HuH-7 (cell line): ENCODE measurements around the gene MIF4GD.
"Not testable (repeated sequence)": the region's sequence is repeated elsewhere in the genome, so short reads cannot be mapped to it uniquely, and the experiment has no call there.

Experiments
- DNase-seq: peaks from one replicate; pipeline ENCODE4 v3.0.0; 2011; ENCODE audit warnings: low spot score

Gene MIF4GD

DNA sequence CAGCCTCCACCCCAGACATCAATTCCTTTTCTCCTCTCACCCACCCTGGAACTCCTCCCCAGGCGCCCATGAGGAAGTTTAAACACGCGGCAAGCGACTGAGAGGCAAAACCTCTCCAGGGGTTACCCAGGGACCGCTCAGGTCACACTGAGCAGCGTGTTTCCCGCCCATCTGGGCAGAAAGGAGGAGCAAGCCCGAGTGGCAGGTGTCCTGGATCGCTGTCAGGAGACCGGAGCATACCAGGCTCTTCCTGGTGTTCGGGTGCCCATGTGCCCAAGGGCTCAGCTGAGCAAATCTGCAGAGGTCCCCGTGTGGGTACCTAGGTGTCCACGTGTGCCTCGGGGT, 17.7 kb upstream of the MIF4GD start:
- no peak for DNase-seq

DNA sequence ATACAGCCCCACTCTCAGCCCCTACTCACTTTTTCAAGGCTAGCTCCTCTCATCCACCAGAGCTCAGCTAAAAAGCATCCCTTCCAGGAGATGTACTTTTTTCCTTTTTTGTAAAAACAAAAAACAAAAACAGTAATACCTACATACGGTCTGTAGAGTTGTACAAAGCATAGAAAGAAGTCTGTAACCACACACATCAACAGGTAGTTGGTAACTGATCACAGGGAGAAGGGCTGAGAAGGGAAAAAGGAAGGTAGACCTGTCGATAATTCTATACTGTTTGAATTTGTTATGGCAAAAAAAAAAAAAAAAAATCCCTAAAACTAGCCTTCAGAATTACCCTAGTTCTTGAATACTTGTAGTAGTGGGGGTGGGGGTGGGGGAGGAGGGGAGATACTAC, 17.3 kb upstream of the MIF4GD start:
- no peak for DNase-seq

DNA sequence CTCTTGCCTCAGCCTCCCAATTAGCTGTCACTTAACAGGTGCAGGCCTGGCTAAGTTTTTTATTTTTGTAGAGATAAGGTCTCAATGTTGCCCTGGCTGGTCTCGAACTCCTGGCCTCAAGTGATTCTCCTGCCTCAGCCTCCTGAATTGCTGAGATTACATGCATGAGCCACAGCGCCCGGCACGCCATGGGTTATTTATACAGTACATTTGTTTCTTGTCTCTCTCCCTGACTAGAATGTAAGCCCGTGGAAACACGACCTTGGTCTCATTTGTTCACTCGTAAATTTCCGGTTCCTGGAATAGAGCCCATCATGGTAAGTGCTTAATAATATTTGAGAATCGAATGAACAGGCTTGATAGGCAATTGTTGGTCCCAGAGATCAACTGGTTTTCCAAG, 16.2 kb upstream of the MIF4GD start:
- no peak for DNase-seq

DNA sequence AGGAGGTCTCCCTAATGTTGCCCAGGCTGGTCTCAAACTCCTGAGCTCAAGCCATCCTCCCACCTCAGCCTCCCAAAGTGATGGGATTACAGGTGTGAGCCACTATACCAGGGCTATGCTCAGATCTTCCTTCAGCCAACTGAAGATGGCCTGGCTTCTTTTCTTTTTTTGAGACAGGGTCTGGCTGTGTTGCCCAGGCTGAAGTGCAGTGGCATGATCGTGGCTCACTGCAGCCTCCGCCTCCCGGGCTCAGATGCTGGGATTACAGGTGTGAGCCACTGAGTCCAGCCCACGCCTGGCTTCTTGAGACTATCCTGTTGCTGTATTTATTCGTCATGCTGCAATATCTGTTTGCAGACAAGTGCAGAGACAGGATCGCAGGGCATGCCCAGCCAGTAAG, 14.1 kb upstream of the MIF4GD start:
- no peak for DNase-seq

DNA sequence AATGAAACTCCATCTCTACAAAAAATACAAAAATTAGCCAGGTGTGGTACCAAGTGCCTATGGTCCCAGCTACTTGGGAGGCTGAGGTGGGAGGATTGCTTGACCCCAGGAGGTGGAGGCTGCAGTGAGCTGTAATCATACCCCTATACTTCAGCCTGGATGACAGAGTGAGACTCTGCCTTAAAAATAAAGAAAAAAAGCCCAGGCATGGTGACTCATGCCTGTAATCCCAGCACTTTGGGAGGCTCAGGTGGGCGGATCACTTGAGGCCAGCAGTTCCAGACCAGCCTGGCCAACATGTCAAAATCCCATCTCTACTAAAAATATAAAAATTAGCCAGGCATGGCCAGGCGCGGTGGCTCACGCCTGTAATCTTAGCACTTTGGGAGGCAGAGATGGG, 9.2 kb upstream of the MIF4GD start:
- not testable (repeated sequence) for DNase-seq

DNA sequence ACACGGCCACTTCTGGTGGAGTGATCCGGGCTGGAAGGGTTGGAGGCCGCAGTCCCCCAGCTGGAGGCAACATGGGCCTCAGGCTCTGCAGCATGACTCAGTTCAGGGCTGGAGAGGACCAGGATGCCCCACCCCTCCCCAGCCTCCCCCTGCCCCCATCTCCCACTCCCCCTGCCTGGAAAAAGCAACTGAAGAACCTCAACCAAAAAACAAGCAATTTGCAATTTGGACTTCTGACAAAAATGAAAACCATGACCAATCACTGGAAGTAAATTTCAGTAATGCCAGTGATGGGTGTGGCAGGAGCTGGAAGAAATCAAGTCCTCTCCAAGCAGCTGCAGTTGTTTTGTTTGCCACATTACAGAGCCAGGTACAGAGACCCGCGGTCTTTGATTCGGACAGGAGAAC, 6.6 kb upstream of the MIF4GD start:
- DNase-seq: no peak

DNA sequence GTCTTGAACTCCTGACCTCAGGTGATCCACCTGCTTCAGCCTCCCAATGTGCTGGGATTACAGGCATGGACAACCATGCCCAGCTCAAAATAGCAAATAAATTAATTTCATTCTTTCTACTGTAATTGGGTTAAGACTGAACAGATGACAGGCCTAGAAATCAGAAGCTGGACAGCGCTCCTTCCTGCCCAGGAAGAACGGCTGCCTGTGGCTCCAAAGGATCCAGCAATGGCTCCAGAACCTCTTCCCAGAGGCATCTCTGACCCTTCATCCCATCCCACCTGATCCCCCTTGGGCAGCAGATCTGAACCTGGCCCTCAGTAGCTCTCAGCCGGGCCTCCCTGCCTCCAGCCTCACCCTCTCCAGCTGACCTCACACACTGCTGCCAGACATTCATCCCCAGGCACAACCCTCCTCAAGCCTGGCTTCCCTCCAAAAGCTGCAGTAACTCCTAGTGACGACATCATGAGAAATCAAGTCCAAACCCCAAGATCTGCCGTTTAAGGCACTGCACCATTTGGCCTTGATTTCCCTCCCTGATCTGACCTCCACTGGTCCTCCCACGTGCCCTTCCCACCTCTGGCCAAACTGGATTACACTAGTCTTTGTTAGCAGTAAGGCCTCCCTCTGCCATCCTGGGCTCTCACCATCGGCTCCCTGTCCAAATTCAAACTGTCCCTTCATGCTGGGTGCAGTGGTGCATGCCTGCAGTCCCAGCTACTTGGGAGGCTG, 3.1 kb upstream of the MIF4GD start:
- DNase-seq: no peak

DNA sequence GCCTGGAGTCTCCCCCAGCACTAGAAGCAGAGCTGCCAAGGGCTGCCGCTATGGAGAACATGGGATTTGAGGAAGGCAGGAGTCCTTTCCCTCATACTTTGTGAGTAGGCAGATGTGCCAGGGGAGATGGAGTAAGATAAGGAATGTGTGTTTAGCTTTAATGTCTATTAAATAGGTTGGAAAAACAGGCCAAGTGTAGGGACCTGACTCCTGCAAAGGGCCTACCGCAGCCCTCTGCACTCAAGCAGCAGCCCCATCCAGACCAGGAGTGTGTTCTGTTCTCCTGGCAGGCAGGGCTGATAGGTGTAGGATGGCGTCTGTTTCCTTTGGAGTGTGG, 1.8 kb upstream of the MIF4GD start:
- no peak for DNase-seq

DNA sequence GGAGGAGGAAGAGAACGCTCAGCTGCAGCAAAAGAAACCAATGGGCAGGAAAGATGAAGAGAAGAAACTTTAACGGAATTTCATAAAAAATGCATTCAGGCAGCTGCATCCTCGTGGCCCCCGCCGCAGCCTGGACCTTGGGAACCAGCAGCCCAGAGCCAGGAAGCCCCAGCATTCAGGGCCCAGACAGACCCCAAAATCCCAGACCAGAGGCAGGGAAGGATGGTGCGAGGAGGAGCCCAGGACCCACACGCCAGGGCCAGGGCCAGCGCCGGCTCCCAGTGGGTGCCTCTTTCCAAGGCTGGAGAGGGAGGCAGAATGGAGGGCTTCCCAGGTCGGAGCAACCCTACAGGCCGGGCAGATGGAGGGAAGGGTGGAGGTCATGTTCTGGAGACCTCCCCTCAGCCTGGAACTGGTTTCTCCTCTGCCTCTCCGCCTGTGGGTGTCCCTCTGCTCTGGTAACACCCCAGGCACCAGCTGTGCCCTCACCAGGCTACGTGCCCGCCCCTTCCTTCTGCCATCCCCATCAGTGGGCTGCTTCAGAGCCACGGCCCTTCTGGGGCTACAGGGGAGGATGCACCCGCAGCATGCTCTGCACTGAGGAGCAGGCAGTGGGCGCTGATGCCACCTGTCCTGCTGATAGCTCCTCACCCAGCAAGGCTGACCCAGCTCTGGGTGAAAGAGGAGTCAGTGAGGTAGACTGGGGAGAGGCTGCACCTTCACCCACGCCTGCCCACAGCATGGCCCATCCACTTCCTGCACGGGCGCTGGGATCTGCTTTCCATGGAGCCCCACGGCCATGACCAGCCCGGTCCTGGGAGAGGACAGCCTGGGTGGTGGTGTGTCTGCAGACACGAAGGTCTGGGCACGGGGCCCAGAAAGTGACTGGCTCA, 1.2 kb upstream of the MIF4GD start:
- no peak for DNase-seq

DNA sequence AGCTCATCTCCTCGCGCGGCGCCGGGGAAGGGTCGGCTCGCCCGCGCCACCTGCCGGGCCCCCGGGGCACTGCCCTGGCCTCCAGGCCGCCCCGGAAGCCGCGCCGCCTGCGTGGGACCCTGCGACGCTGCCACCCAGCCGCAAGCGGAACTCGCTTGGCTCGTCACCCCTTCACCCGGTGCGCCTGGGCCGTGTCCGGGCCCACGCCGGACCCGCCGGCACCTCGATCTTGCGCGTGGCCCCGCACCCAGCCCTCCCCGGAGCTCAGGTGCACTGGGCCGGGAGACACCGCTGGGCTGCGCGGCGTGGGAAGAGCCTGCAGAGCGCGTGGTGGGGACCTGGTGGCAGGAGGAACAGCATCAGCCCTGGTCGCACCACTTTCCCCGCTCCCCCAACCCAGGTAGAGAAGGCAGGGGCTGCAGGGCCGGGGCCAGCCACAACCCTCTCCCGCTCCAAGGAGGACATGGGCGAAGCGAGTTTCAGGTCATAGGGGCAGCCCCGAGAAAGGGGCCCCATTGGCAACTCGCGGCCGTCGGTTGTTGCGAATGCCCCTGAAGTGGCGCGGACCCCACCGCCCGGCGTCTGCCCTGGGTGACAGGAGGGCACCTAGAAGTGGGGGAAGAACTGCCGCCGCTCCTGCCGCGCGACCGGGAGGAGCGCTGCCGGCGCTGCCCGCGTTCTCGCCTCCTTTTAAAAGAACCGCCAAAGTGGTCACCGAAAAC, 363 bp upstream of the MIF4GD start:
- peak; percentile 94 for DNase-seq

DNA sequence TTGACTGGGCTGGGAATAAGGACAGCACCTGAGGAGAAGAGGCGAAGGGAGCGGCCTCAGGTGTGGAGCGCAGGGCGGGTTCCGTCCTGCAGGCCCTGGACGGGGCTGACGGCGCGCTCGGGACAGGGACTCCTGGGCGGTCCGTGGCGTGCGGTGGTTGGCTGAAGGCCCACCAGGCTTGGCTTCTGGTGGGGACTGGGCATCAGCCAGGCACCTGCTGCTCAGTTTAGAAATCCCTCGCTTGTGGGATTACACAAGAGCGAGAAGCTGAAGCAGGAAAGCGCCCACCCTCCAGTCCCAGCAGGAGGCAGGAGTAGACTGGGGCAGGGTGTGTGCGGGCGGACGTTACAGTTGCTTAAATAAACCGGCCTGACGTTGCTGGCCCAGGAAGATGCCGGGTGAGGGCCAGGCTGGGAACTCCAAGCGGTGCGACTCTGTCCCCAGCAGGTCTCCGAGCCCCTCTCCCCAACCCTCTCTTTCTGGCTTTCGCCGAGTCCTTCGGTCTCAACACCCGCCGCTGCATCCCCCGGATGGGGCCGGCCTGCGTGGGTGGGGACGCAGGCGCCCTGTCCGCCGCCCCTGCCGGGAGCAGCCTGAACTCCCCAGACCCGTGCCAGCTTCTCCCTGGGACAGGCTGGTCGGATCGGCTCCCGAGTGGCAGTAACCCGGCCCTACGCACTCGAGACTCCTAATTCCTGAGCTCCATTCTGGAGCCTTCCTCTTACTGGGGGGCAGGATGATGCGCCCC, 639 bp downstream of the MIF4GD start:
- DNase-seq: peak; percentile 93

DNA sequence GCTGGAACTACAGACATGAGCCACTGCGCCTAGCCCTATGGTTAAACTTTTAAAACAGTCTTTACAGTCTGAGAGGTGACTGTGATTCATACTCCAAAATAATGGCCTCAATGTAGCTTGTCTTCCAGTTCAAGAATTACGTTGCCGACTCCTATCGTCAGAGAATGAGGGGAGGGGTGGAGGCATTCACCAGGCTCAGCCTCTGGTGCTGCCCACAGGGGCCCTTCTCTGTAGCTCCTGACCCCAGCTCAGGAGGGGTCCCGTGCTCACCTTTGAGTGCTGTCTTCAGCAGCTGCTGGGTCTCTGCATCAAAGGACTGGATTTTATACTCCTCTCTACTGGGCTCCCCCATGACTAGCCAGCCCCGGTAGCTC, 1.2 kb downstream of the MIF4GD start:
- DNase-seq: no peak

DNA sequence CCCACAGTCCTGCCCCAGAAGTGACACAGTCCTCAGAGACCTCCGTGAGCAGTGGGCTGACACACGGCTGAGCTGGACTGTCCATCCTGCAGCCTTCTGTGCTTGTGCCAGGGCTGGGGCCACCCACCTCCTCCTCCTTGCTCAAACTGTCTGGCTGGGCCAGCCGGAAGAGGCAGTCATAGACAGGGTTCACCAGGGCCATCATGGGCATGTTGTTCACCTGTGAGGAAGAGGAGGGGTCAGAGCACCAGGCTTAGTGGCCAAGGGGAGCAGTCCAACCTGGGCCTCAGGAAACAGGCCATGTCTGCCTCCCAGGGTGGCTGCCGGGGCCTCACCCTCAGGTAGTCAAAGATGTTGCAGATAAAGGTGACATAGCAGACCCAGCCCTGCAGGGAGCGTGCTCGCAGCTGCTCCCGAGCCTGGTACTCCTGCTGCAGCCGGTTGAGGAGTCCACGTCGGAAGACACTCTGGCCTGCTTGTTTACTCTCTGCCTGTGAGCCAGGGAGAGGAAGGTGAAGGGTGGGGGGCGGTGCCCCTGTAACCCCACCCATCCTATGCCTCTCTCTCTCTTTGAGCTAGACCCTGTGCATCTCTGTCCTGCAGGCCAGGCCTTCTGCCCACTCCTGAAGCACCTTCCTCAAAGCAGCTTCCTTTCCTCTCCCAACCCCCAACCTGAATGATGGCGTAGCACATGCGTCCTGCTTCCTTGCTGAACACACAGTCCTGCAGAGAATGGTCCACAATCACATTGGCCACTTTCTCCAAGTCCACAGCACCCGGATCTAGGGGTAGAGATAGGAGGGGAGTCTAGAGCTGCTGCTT, 3.4 kb downstream of the MIF4GD start:
- DNase-seq: peak; percentile 90

DNA sequence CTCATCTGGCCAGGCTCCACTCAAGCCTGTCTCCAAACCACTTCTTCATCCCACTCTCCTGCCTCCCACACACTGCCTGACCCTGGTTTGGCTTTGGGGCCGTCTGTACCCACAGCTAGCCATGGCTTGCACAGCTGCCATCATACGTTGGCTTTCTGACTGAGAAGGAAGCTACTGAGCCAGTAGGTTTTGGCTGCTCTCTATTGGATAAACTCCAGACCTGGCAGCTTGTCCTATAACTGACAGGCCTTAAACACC, 3.9 kb downstream of the MIF4GD start:
- DNase-seq: no peak

DNA sequence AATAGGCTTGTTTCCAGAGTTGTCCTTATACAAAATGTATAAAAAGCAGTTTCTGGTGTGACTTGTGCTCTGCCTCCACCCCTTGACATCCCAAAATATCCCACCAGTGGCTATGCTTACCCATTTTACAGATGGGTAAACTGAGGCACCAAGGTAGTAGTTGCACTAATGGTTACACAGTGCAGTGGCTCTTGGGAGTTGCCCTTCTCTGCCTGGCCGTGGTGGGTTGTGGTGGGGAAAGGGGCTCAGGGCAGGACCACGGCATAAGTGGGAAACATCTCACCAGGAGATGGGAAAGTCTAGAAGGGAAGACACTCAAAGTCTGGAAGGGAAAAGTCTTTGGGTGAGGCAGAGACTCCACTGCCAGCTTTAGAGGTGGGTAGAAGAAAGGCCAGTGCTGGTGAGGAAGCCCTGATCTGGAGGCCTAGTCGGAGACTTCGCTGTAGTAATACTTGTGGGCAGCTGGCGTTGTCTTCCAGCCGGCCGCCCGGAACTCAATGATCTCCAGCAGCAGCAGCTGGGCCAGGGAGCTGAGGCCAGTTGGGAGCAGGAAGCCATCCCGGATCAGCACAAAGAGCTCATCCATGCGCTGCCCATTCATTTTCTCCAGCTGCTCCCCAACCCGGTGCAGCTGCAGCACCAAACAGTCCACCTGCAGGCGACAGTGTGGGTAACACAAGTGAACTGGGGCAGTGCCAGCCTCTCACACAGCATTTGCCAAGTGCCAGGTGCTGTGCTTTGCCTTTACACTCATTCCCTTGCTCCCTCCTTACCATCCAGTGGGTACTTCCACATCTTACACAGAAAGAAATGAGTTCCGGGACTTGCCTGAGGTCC, 4.5 kb downstream of the MIF4GD start:
- no peak for DNase-seq

DNA sequence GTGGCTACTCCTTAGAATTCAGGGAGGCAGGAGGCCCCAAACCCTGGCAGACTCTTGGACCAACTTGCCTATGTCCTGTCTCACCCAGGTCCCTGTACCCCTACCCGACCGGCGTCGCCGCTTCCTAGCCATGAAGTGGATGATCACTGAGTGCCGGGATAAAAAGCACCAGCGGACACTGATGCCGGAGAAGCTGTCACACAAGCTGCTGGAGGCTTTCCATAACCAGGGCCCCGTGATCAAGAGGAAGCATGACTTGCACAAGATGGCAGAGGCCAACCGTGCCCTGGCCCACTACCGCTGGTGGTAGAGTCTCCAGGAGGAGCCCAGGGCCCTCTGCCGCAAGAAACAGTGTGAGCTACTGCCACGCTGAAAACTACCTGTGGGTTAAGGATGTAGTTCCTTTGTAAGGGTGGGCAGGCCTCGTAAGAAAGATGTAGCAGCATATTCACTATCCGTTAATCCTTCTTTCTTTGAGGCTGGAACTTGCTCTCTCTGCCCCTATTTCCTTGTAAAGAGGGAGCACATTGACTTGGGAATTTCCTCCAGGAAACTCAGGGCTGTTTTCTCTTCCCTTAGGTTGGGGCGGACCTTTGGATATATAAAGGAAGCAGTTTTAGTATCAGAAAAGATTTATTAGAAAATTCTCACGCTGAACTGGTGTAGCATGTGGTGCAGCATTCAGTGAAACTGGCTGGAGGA, 5.3 kb downstream of the MIF4GD start:
- no peak for DNase-seq

DNA sequence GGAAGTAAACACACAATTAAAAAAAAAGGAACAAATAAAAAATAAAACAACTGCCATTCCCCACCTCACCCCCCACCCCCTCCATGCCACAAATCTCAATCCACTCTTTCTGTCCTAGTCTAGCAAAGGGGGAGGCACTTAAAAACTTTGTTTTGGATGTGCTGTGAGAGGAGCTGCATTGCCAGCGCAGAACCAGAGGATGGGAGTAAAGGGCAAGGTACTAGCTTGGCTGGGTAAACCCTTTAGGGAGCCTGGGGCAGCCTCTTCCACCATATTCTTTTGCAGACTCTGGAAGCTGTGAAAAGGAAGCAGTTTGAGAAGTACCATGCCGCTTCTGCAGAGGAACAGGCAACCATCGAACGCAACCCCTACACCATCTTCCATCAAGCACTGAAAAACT, 8.0 kb downstream of the MIF4GD start:
- no peak for DNase-seq

DNA sequence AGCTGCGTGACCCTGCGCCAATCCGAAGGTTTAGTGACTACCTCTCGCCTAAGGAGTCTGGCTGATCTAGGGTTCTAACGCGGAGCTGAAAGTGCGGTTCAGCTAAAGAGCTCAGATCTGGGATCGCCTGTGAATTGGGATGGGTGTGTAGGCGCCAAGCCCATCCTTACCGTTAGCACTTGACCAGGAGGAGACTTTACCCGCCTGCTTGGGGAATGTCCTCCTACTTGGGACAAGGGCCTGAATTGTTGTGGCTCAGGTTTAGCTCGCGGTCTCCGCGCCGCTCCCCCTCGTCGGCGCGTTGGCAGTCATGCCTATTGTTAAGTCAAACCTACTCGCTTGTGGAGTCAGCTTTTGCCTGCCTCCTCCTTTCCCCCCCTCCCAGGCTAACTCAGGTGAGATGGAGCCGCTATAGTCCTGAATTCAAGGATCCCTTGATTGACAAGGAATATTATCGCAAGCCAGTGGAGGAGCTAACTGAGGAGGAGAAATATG, 8.9 kb downstream of the MIF4GD start:
- DNase-seq: no peak

DNA sequence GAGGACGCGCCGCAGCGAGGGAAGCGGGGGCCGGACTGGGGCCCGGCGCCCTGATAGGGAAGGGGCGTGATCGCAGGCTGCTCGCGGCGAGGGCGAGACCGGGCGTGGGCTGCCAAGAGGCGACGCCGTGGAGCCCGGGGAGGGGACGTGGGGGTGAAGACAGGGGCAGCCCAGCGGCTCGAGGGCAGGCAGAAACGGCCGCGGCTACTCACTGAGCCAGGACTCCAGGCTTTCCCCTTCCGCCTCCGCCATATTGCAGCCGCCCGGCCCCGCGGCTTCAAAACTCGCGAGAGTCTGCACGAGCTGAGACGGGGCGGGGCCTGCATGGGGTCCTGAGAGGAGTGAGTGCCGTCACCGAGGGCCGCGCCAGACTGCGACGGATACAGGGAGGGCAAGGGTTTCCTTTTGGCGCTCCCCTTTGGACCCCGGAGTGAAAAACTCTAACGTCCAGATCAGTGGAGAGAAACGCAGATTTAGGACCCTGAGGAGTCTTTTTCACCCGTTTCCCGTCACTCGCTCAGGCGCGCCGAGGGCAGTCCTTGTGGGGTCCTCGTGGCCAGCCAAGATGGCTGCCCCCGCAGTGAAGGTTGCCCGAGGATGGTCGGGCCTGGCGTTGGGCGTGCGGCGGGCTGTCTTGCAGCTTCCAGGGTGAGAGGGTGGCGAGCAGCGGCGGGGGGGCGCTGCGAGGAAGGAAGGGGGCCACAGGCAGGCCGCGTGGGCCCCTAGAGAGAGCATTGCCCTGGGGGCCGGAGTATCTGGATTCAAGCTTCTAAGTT, 9.5 kb downstream of the MIF4GD start, which contains the start of the genes GGA3 and MRPS7:
GGA3 (minus strand) TSS at position 271 of the 776 bp plus-strand sequence; CDS start at position 252, 19 bp downstream.
MRPS7 (plus strand) TSS at position 544 of the 776 bp plus-strand sequence; CDS start at position 566, 22 bp downstream.
- peak; percentile 94 for DNase-seq
